AG04449 (cell line): Measurements from ENCODE around the gene COBLL1.
A peak's percentile ranks its signal among the peaks of the same experiment; 100 is the strongest.

Source experiments
- CTCF ChIA-PET: fragments of 350-600 bp; formaldehyde crosslinking; extraction: SDS; loops from one replicate; lab custom pipeline; 2021; ENCODE audit warnings: antibody characterized with exemption; lab: Yijun Ruan, JAX
- POLR2A ChIA-PET: fragments of 400-600, 350-600 bp; formaldehyde crosslinking; extraction: SDS; loops from one replicate; lab custom pipeline; 2020; ENCODE audit warnings: antibody characterized with exemption, inconsistent platforms; lab: Yijun Ruan, JAX
- DNase-seq: peaks from one replicate; pipeline ENCODE4 v3.0.0-alpha.2; 2010; ENCODE audit warnings: low read depth, low spot score
- H3K4me3 ChIP-seq: 2 replicates; pipeline ENCODE4 v1.5.1; 2011; ENCODE audit warnings: low read depth, mild to moderate bottlenecking, control low read depth, low read length
- TF ChIP-seq, protein P1 (sequence below): IDR thresholded peaks from one replicate; pipeline ENCODE4 v1.5.1; 2011; ENCODE audit warnings: mild to moderate bottlenecking, moderate library complexity, low read length, control low read depth, inconsistent platforms; ENCODE audit not compliant: insufficient read depth; ENCODE audit errors: missing control alignments

COBLL1 gene

DNA sequence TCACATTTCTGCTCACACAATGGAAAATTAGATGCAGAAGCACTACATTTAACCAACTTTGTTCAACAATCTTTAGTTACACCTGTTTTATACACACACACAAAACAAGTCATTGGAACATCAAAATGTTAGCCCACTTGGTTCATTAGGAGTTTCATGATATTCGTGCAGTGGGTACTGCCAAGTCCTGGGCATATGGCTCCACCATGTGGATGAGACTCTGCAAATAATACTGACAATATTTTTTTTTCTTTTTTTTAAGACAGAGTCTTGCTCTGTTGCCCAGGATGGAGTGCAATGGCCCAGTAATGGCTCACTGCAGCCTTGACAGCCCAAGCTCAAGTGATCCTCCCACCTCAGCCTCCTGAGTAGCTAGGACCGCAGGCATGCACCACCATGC, 185.9 kb downstream of the COBLL1 start:
- POLR2A ChIA-PET = no interaction called here
- no peak overlapping the region for H3K4me3 ChIP-seq
- CTCF ChIA-PET = interaction anchor here (1.0 to 1.6 kb wide), 2 partner anchors 61 to 96 kb away, joined by 3 to 6 read pairs; no protein-coding TSS in a partner anchor
- TF ChIP-seq, protein P1, sequence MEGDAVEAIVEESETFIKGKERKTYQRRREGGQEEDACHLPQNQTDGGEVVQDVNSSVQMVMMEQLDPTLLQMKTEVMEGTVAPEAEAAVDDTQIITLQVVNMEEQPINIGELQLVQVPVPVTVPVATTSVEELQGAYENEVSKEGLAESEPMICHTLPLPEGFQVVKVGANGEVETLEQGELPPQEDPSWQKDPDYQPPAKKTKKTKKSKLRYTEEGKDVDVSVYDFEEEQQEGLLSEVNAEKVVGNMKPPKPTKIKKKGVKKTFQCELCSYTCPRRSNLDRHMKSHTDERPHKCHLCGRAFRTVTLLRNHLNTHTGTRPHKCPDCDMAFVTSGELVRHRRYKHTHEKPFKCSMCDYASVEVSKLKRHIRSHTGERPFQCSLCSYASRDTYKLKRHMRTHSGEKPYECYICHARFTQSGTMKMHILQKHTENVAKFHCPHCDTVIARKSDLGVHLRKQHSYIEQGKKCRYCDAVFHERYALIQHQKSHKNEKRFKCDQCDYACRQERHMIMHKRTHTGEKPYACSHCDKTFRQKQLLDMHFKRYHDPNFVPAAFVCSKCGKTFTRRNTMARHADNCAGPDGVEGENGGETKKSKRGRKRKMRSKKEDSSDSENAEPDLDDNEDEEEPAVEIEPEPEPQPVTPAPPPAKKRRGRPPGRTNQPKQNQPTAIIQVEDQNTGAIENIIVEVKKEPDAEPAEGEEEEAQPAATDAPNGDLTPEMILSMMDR = peak; percentile 12
- DNase-seq = no peak

DNA sequence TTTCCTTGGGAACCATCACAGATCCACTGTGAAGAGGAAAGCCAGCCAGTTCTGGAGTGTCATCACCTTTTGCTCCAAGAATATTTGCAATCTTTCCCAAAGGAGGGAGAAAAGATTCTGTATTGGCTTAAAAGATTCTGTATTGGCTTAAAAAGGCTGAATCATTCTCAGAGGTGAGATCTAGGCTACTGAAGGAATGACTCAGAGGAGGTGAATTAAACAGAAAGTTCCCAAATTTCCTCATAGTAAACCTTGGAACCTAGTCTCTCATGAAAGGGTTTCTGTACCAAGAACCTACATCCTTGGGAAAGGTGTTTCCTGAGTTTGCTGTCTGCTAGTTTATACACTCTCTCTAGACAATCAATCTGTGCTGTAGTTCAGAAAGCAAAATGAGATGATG, 186.3 kb downstream of the COBLL1 start:
- CTCF ChIA-PET = interaction anchor here (0.6 to 1.6 kb wide), 3 partner anchors 61 to 1490 kb away, joined by 3 to 6 read pairs (median 3); no protein-coding TSS in a partner anchor
- TF ChIP-seq, protein P1 = no peak
- POLR2A ChIA-PET = no interaction called here
- no peak for DNase-seq
- no peak overlapping the region for H3K4me3 ChIP-seq

DNA sequence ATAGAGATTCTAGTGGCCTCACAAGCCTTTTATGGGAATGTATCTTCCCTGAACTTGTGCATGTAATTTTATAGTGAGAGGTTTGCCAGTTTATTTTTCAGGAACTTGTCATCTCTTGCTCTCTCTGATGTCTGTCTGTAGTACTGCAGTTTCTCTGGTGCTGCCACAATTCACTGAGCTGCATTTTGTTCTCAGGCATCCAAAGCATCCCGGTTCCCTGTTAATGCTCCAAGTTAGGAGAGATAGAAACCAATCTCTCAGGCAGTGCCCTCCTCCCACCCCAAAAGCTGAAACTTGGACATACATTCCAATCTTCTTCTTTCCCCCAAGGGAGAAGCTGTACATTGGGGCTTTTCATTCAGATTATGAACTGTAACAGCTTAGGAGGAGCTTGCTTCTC, 190.3 kb downstream of the COBLL1 start:
- POLR2A ChIA-PET = no interaction called here
- DNase-seq = peak; percentile 14
- CTCF ChIA-PET = interaction anchor here (0.8 to 1.0 kb wide), 2 partner anchors 91 to 114 kb away, joined by 3 to 5 read pairs; no protein-coding TSS in a partner anchor
- H3K4me3 ChIP-seq = no peak overlapping the region
- TF ChIP-seq, protein P1 = no peak

DNA sequence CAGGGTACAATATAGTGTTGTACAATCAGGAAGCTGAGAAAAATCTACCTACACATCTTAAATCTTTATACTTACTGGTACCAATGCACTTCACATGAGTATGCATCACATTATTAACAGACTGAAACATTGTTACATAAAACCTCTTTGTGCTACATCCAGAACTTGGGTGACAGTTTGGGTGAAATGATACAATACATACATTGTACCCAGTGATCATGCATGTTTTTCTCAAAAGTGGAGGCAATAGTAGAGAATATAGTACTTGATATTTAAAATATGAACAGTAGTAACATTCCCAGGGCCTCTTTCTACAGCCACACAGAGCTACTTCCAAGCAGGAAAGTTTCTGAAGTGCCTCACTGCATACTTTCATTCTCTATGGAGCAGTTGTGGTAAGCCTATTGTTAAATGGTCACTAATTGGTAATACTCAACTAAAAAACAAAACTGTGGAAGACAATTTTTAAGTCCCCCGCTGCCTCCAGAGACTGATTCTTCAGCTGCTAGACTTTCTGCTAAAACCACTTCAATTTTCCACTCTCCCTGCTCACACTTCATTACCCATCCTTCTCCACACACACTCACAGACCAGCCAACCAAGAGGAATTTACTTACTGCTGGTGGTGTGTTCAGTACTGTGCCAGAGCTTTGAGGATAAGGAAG, 197.5 kb downstream of the COBLL1 start:
- ChIA-PET POLR2A (no interaction called here), CTCF (no interaction called here)
- DNase-seq = no peak
- H3K4me3 ChIP-seq = no peak overlapping the region
- TF ChIP-seq, protein P1 = no peak

DNA sequence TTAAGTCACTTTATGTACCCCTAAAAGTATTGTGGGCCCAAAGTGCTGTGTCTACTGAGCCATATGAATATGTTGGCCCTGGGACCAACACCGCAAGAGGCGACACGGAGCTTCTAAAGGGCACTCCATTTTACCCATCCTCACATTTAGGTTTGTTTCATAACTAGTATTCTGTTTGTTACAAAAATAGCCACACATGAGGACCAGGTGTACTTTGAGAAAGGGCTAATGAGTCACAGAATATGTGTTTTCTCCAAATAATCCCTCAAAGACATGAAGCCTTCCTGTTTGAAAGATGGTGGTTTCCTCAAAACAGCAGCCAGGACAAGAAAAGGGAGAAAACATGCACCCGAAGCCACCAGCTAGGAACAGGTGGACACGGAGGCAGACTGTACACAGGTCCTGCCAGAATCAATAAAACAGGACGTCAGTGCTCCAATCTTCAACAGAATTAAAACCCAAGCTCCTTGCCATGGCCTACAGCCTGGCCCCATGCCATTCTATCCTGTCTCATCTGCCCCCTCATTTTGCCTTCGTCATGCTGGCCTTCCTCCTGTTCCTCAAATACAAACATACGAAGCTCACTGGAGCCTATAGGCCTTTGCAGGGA, 198.6 kb downstream of the COBLL1 start:
- POLR2A ChIA-PET = no interaction called here
- CTCF ChIA-PET = interaction anchor here (1.4 kb wide), 2 partner anchors 9 to 83 kb away, joined by 3 to 4 read pairs; no protein-coding TSS in a partner anchor
- TF ChIP-seq, protein P1 = no peak

DNA sequence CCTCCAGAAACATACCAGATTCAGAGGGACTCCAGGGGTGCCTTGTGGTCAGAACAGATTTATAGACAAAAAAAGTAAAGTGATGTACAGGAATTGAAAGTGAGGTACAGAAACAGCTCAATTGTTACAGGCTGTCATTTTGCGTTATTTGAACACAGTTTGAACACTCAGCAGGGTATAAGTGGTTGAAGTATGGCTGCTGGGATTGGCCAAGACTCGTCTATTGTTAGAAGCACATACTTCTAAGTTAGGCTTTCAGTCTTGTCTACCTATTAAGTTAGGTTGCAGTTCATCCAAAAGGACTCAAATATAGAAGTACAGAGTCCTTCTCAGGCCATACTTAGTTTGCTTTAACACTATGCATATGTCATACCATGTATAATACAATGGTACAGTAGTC, 199.4 kb downstream of the COBLL1 start:
- TF ChIP-seq, protein P1 = no peak
- no peak overlapping the region for H3K4me3 ChIP-seq
- POLR2A ChIA-PET = no interaction called here
- CTCF ChIA-PET = interaction anchor here (1.4 kb wide), 2 partner anchors 8 to 82 kb away, joined by 3 to 4 read pairs; no protein-coding TSS in a partner anchor
- DNase-seq = no peak

More for the DNA sequence above, 198.6 kb downstream of the COBLL1 start:
- no peak overlapping the region for H3K4me3 ChIP-seq
- DNase-seq = no peak
